ENCODE measurements around the gene CCDC17. TPM values are rescaled to one million over a fixed set of nuclear protein-coding genes. Genes with fewer than 3 reads are reported as not detected.

CCDC17 gene
- total RNA-seq, 4 donors from 2014 or later = 1.2 to 4.7 (median 1.6) TPM

- ATAC-seq = no peak
- Histone ChIP-seq H3K4me3 (no peak overlapping the region), H3K9me3 (no peaks in the 10 kb centered on the region), H3K27me3 (no peaks in the 10 kb centered on the region), H3K36me3 (peaks cover 2 to 85% of the 10 kb centered on the region in 2 donors), H3K4me1 (peaks cover 0 to 13% (median 0%) of the 10 kb centered on the region in 3 donors), H3K27ac (no peak overlapping the region)
- WGBS, 2 donors (ENCODE audit: low coverage in 1 of 2) = 91 to 100% methylated on average over 2 to 3 of the region's 3 CpGs
- TF ChIP-seq POLR2A (IDR thresholded peaks at IDR 0.05) (no peak), EP300 (IDR thresholded peaks at IDR 0.05) (no peak)
Measured at GRCh38 chr1:45656573-45657226, 32.8 kb upstream of the CCDC17 start.

GRCh38 chr1:45654540-45655280 is 30.9 kb upstream of the CCDC17 start:
- TF ChIP-seq CTCF (IDR thresholded peaks at IDR 0.05) (no peak), EP300 (IDR thresholded peaks at IDR 0.05) (no peak), POLR2AphosphoS5 (IDR thresholded peaks at IDR 0.05) (no peak), POLR2A (IDR thresholded peaks at IDR 0.05) (no peak)
- Histone ChIP-seq H3K27ac (no peak overlapping the region), H3K4me3 (no peak overlapping the region), H3K27me3 (no peaks in the 10 kb centered on the region), H3K9me3 (no peaks in the 10 kb centered on the region), H3K4me1 (no peaks in the 10 kb centered on the region), H3K36me3 (peaks cover 2 to 94% of the 10 kb centered on the region in 2 donors)
- WGBS, 2 donors (ENCODE audit: low coverage in 1 of 2) = 90 to 96% methylated on average over 6 to 12 of the region's 12 CpGs
- no peak for ATAC-seq

GRCh38 chr1:45647248-45648021 is 23.6 kb upstream of the CCDC17 start:
- Histone ChIP-seq H3K9me3 (no peaks in the 10 kb centered on the region), H3K4me3 (no peak overlapping the region), H3K27me3 (no peaks in the 10 kb centered on the region), H3K36me3 (peaks cover 0 to 72% of the 10 kb centered on the region in 2 donors), H3K27ac (no peak overlapping the region), H3K4me1 (peaks cover 0 to 23% (median 0%) of the 10 kb centered on the region in 3 donors)
- no peak for ATAC-seq
- 69 to 75% methylated on average over 6 to 9 of the region's 9 CpGs for WGBS, 2 donors (ENCODE audit: low coverage in 1 of 2)
- TF ChIP-seq POLR2A (IDR thresholded peaks at IDR 0.05) = no peak
- TF ChIP-seq EP300 (IDR thresholded peaks at IDR 0.05) = no peak
- no peak for TF ChIP-seq CTCF (IDR thresholded peaks at IDR 0.05)
- TF ChIP-seq POLR2AphosphoS5 (IDR thresholded peaks at IDR 0.05) = no peak

GRCh38 chr1:45644661-45645060 is 20.8 kb upstream of the CCDC17 start:
- ATAC-seq = no peak
- WGBS, 2 donors (ENCODE audit: low coverage in 1 of 2) = 89 to 100% methylated on average over 2 of the region's 2 CpGs
- Histone ChIP-seq H3K27me3 (no peaks in the 10 kb centered on the region), H3K9me3 (no peaks in the 10 kb centered on the region), H3K36me3 (peaks cover 0 to 77% of the 10 kb centered on the region in 2 donors), H3K4me3 (no peak overlapping the region), H3K4me1 (peaks cover 0 to 23% (median 0%) of the 10 kb centered on the region in 3 donors), H3K27ac (no peak overlapping the region)
- no peak for TF ChIP-seq POLR2A (IDR thresholded peaks at IDR 0.05)
- no peak for TF ChIP-seq EP300 (IDR thresholded peaks at IDR 0.05)
- TF ChIP-seq POLR2AphosphoS5 (IDR thresholded peaks at IDR 0.05) = no peak
- no peak for TF ChIP-seq CTCF (IDR thresholded peaks at IDR 0.05)

- Histone ChIP-seq H3K36me3 (peaks cover 1 to 84% of the 10 kb centered on the region in 2 donors), H3K4me3 (no peak overlapping the region), H3K27ac (no peak overlapping the region), H3K9me3 (no peaks in the 10 kb centered on the region), H3K27me3 (no peaks in the 10 kb centered on the region), H3K4me1 (peaks cover 0 to 23% (median 0%) of the 10 kb centered on the region in 3 donors)
- ATAC-seq = no peak
- no peak for TF ChIP-seq EP300 (IDR thresholded peaks at IDR 0.05)
- TF ChIP-seq CTCF (IDR thresholded peaks at IDR 0.05) = no peak
- no peak for TF ChIP-seq POLR2A (IDR thresholded peaks at IDR 0.05)
- no peak for TF ChIP-seq POLR2AphosphoS5 (IDR thresholded peaks at IDR 0.05)
Measured at GRCh38 chr1:45643978-45644377, 20.1 kb upstream of the CCDC17 start.

All from gastroesophageal sphincter (tissue), 4 donors.